Left cardiac atrium (tissue), 4 donors: ENCODE results near the gene PPP1R8. TPM values are rescaled to one million over a fixed set of nuclear protein-coding genes. Genes with fewer than 3 reads are reported as not detected.
"Not testable (repeated sequence)": the region's sequence is repeated elsewhere in the genome, so short reads cannot be mapped to it uniquely, and the experiment has no call there.

Experiments
- ATAC-seq, 2 donors: fragments of 200-7000 bp; cut with Tn5 transposase; one replicate each; pipeline ENCODE4 v1.9.1; 2020; ENCODE audit warnings: mild to moderate bottlenecking in 2 of 2, moderate library complexity in 2 of 2
- DNase-seq: peaks from one replicate; pipeline ENCODE4 v3.0.0-alpha.2; 2020
- intact Hi-C, 2 donors: fragments of 100-400 bp; cut with DNase I; formaldehyde crosslinking; loops; one replicate each; pipeline versions ENCODE4 v1.14.1 to v1.15.1; 2022 to 2023
- total RNA-seq, 2 donors: library from RNA; stranded (reverse); fragmentation: NEBNext Ultra II Directional; extraction: Animal tissue kit (Norgen Biotek cat#: 25700); gene quantifications; one replicate each; pipeline ENCODE4 v1.2.1, GENCODE V29; 2021
- donor health status: DM: no; HTN: yes; CAD: no.
- donor health status: DM: no; HTN: yes; CAD: no; lungs with severe emphysema.
- donor health status: DM: yes; HTN: yes; CAD: no.
- donor health status: Dilated cardiomyopathy.

The PPP1R8 gene
- total RNA-seq, 2 donors from 2014 or later = 25.0 TPM

GRCh38 chr1:27865821-27866220 lies 35.2 kb downstream of the PPP1R8 start:
- intact Hi-C loops = loop anchor here in 1 of 2 donors (10.0 kb wide), 1 partner anchor 109 kb away; no protein-coding TSS in a partner anchor
- DNase-seq = peak; percentile 5
- no peak for ATAC-seq

- DNase-seq = peak; percentile 10
- no peak for ATAC-seq
- intact Hi-C loops = loop anchor here in 1 of 2 donors (10.0 kb wide), 1 partner anchor 106 kb away; no protein-coding TSS in a partner anchor
Observed at GRCh38 chr1:27868556-27868931, 38.0 kb downstream of the PPP1R8 start.

- DNase-seq (peak; percentile 24), ATAC-seq (peak; percentile 20 to 41)
- intact Hi-C loops = loop anchor here in 1 of 2 donors (10.0 kb wide), 1 partner anchor 106 kb away; no protein-coding TSS in a partner anchor
Observed at GRCh38 chr1:27868932-27869718, 38.5 kb downstream of the PPP1R8 start.

GRCh38 chr1:27869719-27870085 lies 39.1 kb downstream of the PPP1R8 start:
- ATAC-seq = no peak
- intact Hi-C loops = loop anchor here in 1 of 2 donors (10.0 kb wide), 1 partner anchor 105 kb away; no protein-coding TSS in a partner anchor
- DNase-seq = no peak

- intact Hi-C loops, ATAC-seq, DNase-seq: not testable (repeated sequence)
Observed at GRCh38 chr1:27871076-27871475, 40.5 kb downstream of the PPP1R8 start.

DNA sequence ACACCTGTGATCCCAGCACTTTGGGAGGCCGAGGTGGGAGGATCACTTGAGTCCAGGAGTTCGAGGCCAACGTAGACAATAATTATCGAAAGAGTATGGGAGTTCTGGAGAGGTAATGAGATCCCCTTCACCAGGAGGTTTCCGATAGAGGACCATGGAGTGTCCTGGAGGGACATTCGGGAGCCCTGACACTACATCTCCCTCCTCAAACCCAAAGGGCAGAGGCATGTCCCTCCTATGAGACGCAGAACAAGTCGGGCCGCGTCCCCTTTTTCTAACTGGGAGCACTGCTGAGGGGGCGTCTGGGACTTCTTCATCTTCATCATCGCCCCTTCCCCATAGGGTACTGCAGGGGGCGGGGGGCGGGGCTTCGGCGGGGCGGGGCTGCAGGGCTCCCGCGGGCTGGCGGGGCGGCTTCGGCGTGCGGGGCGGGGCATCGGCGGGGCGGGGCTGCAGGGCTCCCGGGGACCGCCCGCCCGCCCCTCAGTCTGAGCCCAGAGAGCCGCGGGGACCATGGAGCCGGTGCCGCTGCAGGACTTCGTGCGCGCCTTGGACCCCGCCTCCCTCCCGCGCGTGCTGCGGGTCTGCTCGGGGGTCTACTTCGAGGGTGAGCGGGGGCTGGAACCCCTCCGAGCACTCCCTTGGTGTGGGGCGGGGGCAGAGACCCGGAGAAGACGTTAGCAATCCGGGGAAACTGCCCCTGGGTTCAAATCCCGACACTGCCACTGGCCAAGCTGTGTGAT lies 41.6 kb downstream of the PPP1R8 start, which contains the start of gene THEMIS2:
Gene THEMIS2, plus strand, starts transcription at position 486 of the 743 bp plus-strand sequence. Its CDS starts 28 bp downstream, at position 514.
- DNase-seq = peak; percentile 76
- ATAC-seq = peak; percentile 89 to 90
- intact Hi-C loops = no loop called here

- ATAC-seq (peak; percentile 9 to 20), DNase-seq (no peak)
- intact Hi-C loops = no loop called here
Observed at GRCh38 chr1:27872802-27873551, 42.4 kb downstream of the PPP1R8 start.

DNA sequence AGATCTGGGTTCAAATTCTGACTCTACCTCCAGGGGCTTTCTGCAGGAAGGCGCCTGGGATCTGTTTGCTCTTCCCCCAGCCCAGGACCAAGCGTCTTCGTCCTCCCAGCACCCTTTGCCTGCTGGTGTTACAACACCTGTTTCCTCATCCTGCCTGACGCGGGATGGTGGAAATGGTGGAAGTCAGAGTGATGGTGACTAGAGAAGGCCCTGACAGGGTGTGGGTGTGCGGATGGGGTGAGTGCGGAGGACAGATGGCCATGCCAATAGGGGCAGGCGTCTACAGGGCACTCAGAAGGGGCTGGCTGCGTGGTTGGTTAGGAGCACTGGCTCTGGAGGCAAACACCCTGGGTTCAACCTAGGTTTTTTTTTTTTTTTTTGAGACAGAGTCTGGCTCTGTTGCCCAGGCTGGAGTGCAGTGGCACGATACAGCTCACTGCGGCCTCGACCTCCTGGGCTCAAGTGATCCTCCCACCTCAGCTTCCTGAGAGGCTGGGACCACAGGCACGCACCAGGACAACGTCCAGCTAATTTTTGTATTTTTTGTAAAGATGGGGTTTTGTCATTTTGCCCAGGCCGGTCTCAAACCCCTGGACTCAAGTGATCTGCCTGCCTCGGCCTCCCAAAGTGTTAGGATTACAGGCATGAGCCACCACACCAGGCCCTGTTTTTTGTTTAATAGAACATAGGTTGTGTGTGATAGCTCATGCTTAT lies 43.2 kb downstream of the PPP1R8 start:
- intact Hi-C loops = no loop called here
- ATAC-seq (peak; percentile 8 to 16), DNase-seq (no peak)

GRCh38 chr1:27876341-27877114 lies 45.9 kb downstream of the PPP1R8 start:
- intact Hi-C loops = no loop called here
- no peak for ATAC-seq
- no peak for DNase-seq

- intact Hi-C loops = no loop called here
- DNase-seq = no peak
- ATAC-seq = no peak
Observed at GRCh38 chr1:27877115-27877416, 46.5 kb downstream of the PPP1R8 start.

GRCh38 chr1:27878039-27878438 lies 47.5 kb downstream of the PPP1R8 start:
- intact Hi-C loops = no loop called here
- DNase-seq (no peak), ATAC-seq (no peak)

DNA sequence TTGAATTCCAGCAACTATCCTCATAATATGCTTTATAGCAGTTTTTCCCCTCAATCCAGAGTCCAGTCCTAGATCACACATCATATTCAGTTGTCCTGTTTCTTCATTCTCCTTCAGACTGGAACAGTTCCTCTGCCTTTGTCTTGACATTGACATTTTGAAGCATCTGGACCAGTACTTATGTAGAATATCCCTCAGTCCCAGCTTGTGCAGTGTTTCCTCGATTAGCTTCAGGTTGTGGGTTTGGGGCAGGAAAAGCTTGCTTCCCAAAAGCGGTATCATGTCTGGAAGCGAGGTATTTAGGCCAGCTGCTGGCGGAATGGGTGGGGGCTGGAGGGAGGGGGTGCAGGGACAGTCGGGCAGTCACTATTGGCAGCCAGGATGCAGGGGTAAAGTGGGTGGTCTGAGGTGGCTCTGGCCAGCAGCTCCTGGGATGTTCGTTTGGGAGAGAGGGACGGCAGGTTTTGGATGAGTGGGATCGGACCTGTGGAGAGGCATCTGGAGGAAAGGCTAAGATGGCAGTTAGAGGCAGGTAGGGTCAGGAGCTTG lies 48.3 kb downstream of the PPP1R8 start:
- no peak for DNase-seq
- intact Hi-C loops = no loop called here
- ATAC-seq = no peak

- ATAC-seq (no peak), DNase-seq (no peak)
- intact Hi-C loops = no loop called here
Observed at GRCh38 chr1:27879374-27880082, 48.9 kb downstream of the PPP1R8 start.

- intact Hi-C loops = no loop called here
- DNase-seq = no peak
- ATAC-seq = no peak
Observed at GRCh38 chr1:27882543-27882903, 51.9 kb downstream of the PPP1R8 start.

DNA sequence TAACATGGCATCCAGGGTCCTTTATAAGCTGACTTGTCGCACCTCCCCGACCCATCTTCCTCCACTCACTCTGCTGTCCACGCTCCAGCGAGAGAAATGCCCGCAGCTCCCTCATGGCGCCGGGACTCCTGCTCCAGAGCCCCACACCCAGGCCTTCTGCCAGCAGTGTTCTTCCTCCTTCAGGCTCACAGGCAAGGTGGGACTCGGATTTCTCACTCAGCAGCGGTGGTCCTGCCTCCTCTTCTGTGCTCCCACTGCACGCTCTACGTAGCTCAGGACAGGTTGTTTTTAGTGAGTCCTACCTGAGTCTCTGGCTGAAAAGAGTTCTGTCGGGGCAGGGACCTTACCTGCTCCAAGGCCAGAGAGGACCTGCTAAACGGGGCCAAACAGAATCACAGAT lies 53.0 kb downstream of the PPP1R8 start:
- ATAC-seq = no peak
- no peak for DNase-seq
- intact Hi-C loops = no loop called here

DNA sequence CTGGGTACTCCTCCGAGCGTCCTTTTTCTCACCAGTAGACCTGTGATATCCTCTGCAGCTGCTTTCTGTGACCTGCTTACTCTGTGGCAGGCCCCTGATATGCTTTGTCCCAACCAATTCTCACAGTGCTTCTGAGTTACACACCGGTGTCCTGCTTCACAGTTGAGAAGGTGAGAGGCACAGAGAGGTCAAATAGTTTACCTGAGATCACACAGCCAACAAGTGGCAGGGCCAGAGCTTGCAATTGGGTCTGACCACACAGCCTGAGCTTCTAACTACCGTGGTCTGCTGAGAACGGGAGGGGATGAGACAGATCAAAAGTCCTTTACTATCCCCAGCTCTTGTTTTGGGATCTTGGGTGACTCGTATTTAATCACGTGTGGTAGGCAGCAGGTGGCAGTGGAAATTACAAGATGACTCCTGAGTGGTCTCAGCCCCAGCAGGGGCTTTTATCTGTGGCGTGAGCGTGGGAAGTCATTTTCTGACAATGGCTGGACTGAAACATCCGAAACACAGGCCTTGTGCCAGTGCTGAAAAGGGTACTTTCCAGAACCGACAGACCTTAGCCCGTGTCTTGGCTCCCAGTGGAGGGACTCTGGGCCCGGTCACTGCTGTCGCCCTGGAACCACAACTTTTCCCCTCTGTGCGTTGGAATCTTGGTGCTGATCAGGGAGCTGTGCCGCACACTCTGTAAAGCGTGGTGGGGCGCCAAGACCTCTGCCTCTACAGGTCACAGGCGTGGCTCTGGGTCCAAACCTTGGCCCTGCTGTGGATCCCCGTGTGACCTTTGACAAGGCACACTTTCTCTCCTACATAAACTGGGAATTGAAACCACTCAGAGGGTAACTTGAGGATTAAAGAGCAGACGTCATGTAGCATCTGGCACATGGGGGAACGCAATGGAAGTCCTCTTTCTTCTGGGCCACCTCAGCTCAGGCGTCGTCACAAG lies 53.7 kb downstream of the PPP1R8 start:
- ATAC-seq (peak; percentile 28 to 29), DNase-seq (no peak)

More for the DNA sequence above, 53.7 kb downstream of the PPP1R8 start:
- intact Hi-C loops = no loop called here
